ENCODE measurements around the gene ZNF90.
"Not testable (repeated sequence)": the region's sequence is repeated elsewhere in the genome, so short reads cannot be mapped to it uniquely, and the experiment has no call there.

ZNF90 gene

DNA sequence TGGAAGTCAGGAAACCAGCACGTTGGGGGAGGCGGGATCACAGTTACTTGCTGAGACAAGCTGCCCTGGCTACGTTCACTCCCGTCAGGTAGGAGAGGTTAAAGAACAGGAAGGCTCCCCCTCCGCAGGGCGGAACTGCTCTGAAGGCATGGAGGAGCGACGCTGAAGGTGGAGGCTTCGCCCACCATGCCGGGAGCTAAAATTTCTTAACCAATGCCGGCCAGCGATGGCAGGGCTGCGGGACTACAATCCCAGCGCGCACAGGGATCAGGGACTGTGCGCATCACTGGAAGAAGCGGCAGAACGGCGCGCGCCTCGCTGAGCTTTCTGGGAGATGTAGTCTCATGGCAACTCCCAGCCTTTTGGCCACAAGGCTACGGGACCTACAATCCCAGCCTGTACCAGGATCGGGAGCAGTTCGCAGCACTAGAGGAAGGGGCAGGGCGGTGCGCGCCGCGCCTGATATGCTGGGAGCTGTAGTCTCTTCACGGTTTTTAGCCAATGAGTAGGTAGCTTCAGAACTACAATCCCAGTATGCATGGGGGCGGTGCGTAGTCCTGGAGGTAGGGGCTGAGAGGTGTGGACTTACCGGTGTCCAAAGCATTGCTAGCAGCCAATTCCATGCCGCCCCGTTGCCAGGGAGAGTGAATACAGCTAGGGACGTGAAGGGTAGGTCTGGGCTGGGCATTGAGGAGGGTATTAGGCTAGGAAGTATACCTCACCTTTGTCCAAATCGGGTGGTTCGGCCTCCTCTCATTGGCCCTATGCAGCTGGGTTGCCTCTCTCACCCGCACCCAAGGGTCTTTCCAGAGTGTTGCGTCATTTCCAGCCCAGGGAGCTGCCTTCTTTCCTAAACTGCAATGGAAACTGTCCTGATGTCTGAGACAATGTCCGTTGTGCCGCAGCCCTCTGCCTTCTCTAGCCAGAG lies 25.7 kb upstream of the ZNF90 start:
- peak overlapping the region; percentile 90 for H3K4me3 ChIP-seq (ENCODE audit: low read depth, low read length)
- TF ChIP-seq, protein P1, sequence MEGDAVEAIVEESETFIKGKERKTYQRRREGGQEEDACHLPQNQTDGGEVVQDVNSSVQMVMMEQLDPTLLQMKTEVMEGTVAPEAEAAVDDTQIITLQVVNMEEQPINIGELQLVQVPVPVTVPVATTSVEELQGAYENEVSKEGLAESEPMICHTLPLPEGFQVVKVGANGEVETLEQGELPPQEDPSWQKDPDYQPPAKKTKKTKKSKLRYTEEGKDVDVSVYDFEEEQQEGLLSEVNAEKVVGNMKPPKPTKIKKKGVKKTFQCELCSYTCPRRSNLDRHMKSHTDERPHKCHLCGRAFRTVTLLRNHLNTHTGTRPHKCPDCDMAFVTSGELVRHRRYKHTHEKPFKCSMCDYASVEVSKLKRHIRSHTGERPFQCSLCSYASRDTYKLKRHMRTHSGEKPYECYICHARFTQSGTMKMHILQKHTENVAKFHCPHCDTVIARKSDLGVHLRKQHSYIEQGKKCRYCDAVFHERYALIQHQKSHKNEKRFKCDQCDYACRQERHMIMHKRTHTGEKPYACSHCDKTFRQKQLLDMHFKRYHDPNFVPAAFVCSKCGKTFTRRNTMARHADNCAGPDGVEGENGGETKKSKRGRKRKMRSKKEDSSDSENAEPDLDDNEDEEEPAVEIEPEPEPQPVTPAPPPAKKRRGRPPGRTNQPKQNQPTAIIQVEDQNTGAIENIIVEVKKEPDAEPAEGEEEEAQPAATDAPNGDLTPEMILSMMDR (IDR thresholded peaks at IDR 0.05; ENCODE audit: low read depth, low read length), result no peak
- peak; percentile 99 for DNase-seq (ENCODE audit: low read depth, low spot score)
- in situ Hi-C loops (cut with HindIII; ENCODE audit: low sequenced_read_pairs), result no loop called here

DNA sequence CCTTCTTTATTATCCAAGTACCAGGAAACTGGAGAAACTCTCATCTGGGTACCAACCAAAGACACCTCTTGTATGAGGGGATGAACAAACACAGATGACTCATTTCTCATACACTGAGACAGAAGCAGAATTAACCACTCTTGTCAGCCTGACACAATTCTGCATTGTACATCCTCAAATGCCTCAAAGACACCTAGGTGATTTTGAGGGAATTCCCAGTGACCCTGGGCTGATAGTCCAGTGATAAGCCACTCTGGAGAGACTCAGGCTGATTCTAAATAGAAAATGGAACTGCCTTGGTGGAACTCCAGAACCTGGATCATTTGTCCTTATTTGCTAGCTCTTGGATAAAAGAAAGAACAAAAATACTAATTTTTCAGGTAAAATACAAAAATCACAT lies 19.1 kb upstream of the ZNF90 start:
- in situ Hi-C loops (cut with HindIII; ENCODE audit: low sequenced_read_pairs); H3K4me3 ChIP-seq (ENCODE audit: low read depth, low read length); DNase-seq (ENCODE audit: low read depth, low spot score): not testable (repeated sequence)

DNA sequence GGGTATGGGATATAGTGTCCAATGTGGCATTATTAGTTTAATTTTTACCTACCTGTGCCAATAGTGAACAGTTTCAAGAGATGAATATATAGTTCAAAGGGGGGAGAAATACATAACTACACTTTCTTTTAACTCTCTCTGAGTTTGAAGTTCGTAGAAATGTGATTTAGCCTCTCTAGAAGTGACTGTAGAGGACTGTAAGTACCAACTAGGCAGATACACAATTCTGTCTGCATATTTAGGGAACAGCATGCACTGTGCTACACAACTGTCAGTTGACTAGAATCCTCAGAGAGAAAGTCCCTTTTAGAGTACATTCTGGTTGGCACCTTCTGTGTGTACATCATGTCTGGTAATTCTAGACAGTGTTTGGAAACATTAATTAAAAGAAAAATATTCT lies 17.5 kb upstream of the ZNF90 start:
- in situ Hi-C loops (cut with HindIII; ENCODE audit: low sequenced_read_pairs), result no loop called here
- DNase-seq (ENCODE audit: low read depth, low spot score), result no peak
- TF ChIP-seq, protein P1 (IDR thresholded peaks at IDR 0.05; ENCODE audit: low read depth, low read length), result no peak
- no peak overlapping the region for H3K4me3 ChIP-seq (ENCODE audit: low read depth, low read length)

DNA sequence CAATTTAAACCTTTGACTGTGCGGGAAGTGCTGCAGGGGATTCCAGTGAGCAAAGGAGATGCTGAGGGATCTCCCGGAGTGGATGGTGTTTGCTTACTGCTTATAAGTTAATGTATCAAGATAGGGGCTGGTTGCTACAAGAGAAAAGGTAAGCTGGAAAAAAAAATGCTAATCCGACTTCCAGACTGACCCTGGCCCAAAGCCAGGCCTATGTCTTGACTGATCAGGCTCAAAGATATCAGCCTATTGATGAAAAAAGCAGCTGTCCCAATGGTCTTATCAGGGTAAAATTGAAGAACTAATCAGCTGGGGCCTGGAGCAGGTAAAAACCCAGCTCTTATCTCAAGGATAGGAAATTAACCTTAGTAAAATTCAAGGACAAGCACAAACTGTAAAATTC lies 10.9 kb upstream of the ZNF90 start:
- H3K4me3 ChIP-seq (ENCODE audit: low read depth, low read length), result no peak overlapping the region
- DNase-seq (ENCODE audit: low read depth, low spot score), result no peak
- in situ Hi-C loops (cut with HindIII; ENCODE audit: low sequenced_read_pairs), result no loop called here
- TF ChIP-seq, protein P1 (IDR thresholded peaks at IDR 0.05; ENCODE audit: low read depth, low read length), result no peak

DNA sequence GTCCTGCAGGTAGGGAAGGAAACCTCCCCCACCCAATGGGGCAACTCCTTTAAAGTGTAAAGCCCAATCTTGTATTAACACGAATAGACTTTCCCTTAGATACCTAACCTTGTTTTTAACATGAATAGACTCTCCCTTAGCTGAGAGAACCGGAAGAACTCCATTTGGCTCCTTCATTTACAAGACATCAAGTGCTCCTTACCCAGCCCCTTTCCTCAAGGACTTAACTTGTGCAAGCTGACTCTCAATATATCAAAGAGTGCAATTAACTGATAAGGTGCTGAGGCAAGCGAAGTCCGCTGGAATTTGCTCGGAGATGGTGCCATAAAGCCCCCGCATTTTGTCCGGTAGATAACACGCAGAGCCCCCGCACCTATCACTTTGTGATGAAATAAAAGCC lies 9.9 kb upstream of the ZNF90 start:
- in situ Hi-C loops (cut with HindIII; ENCODE audit: low sequenced_read_pairs), result no loop called here
- DNase-seq (ENCODE audit: low read depth, low spot score), result no peak
- H3K4me3 ChIP-seq (ENCODE audit: low read depth, low read length), result no peak overlapping the region
- TF ChIP-seq, protein P1 (IDR thresholded peaks at IDR 0.05; ENCODE audit: low read depth, low read length), result no peak

DNA sequence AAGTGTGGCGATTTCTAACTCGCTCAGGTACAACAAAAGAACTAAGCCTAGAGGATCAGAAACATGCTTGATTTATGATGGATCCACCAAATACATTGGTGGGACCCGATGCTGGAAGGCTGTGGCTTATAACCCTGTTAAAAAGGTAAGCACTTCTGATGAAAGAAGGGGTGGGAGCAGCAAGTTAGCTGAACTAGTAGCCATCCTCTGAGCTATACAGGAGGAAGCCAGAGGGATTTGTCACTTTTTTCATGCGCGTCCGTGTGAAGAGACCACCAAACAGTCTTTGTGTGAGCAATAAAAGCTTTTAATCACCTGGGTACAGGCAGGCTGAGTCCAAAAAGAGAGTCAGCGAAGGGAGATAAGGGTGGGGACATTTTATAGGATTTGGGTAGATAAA lies 9.2 kb upstream of the ZNF90 start:
- in situ Hi-C loops (cut with HindIII; ENCODE audit: low sequenced_read_pairs); DNase-seq (ENCODE audit: low read depth, low spot score); H3K4me3 ChIP-seq (ENCODE audit: low read depth, low read length): not testable (repeated sequence)

DNA sequence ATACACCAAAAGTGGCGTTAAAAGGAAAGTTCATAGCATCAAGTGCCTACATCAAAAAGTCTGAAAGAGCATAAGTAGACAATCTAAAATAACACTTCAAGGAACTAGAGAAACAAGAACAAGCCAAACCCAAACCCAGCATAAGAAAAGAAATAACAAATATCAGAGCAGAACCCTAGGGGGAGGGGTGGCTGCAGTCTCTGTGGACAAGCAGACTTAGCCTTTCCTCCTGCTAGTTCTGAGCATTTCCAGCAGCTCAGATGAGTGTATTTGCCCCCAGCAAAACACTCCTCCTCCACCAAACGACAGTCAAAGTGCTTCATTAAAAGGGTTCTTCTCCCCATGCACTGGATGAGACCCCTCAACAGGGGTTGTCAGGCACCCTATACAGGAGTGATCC lies 7.1 kb upstream of the ZNF90 start:
- in situ Hi-C loops (cut with HindIII; ENCODE audit: low sequenced_read_pairs), result no loop called here

More for the DNA sequence above, 7.1 kb upstream of the ZNF90 start:
- no peak for DNase-seq (ENCODE audit: low read depth, low spot score)
- no peak overlapping the region for H3K4me3 ChIP-seq (ENCODE audit: low read depth, low read length)
- TF ChIP-seq, protein P1 (IDR thresholded peaks at IDR 0.05; ENCODE audit: low read depth, low read length), result no peak
